Islet precursor cell (in vitro differentiated cells): ENCODE measurements around the gene ZFYVE21.

Experiments used
- DNase-seq: peaks from one replicate; pipeline ENCODE4 v3.0.0-alpha.2; 2018

ZFYVE21 gene

DNA sequence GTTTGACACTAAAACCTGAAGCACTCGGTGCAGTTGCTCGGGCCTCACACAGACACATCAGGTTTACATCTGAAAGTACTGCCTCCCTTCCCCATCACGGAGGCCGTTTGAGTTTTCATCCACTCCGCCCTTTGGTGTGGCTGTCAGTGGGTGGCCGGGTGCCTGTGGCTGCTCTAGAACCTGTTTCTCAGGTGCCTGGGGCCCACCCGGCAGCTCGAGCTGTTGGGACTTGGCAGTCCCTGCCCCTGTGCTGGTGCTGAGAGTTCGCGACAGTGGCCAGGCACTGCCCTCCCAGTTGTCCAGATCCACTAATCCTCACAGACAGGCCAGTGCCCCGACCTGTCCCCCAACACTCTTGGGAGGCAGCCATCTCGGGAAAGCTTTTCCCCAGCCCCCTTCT lies 22.7 kb upstream of the ZFYVE21 start:
- no peak for DNase-seq

GRCh38 chr14:103693515-103693914 lies 22.1 kb upstream of the ZFYVE21 start:
- no peak for DNase-seq

GRCh38 chr14:103694572-103695026 lies 21.0 kb upstream of the ZFYVE21 start:
- DNase-seq, result no peak

DNA sequence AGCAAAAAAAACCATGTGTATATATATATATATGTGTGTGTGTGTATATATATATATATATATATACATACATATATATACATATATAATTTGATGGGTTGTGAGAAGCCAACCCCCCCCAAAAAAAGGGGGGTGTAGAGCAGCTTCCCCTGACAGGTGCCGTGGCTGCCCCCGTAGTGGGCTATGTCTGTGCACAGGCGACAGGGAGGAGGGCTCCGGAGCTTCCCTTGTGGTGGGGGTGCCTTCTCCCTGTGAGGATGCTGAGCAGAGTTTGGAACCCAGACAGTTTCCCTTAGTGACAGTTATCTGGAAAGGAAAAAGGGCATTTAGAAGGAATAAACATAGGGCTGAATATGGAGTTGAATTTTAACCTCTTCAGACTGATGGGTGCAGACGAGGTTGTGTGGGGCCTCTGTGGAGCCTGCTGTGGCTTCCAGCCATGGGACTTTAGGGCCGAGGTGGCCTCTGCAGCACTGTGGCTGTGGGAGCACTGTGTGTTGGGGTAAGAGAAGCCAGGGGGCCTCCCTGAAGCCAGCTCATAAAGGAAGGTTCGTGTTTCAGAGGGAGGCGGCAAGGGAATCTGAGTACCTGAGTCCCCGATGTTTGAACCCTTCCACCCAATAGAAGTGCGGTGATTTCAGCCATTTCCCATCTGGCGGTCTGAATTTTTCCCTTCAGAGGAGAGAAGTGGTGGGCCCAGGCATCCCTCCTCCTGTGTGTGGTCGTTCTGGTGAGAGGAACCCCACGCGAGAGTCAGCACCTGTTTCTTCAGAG lies 20.1 kb upstream of the ZFYVE21 start:
- DNase-seq, result peak; percentile 41

GRCh38 chr14:103696070-103696402 lies 19.6 kb upstream of the ZFYVE21 start:
- DNase-seq, result no peak

DNA sequence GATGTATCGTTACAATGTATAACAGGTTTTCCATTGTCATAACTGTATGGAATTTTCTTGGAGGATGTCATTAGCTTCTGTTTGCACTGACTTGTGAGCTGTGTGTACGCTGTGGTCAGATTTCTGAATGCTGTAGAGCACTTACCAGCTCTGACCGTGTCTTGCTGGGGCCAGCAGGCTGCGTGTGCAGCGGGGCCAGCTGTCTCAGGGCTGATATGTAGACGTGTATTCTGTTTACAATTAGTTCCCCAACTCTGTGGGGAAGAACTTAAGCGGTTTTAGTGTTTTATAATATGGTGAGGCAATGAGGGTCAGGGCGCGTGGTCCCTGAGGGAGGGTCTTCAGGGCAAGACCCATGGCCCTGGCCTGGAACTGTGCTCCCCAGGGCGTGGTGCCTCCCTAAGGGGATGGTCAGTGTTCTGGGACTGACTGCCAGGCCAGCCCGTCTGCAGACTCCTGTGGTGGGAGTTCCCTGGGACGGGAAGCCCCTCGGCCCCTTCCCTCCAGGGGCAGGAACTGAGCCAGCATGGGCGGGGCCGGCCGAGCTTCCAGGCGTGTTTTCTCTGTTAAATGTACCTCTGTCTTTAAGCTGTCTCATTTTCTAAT lies 19.0 kb upstream of the ZFYVE21 start:
- peak; percentile 58 for DNase-seq

GRCh38 chr14:103697206-103697602 lies 18.4 kb upstream of the ZFYVE21 start:
- DNase-seq, result no peak

GRCh38 chr14:103697603-103698379 lies 17.8 kb upstream of the ZFYVE21 start:
- DNase-seq, result peak; percentile 47

GRCh38 chr14:103698380-103699260 lies 17.0 kb upstream of the ZFYVE21 start:
- peak; percentile 49 for DNase-seq

- DNase-seq, result no peak
These were observed 16.3 kb upstream of the ZFYVE21 start for GRCh38 chr14:103699261-103699661.

- DNase-seq, result peak; percentile 47
These were observed 15.5 kb upstream of the ZFYVE21 start for GRCh38 chr14:103699901-103700752.

DNA sequence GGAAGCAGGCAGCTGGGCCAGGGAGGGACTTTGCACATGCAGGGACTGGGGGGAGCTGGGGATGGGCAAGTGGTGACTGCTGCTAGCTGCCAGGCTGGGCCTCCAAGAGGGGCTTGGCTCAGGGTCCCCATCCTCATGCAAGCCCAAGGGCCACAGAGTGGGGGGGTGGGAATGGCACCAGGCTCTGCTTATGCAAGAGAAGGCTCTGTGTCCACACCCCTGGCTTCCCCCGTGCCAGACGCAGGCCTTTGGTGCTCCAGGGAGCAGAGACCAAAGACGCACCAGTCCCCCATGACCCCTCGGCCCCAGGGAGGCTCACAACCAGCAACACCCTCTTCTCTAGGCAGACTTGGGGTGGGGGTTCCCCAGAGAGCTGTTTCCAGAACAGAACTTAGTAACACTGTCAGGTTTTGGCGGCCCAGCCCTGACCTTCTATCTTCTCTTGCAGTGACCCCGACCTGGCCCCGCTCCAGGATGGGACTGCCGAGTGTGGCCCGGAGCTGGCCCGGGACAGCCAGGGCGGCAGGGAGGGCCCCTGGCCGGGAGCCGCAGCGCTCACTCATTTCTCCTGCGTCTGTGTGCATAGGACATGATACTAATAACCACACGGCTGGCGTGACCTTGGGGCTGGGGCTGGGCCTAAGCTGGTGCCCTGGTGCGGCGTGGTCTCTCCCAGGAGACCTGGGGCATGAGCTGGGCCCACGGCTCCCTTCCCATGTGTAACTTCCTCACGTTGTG lies 14.7 kb upstream of the ZFYVE21 start:
- DNase-seq, result peak; percentile 55

GRCh38 chr14:103702095-103702494 lies 13.5 kb upstream of the ZFYVE21 start:
- no peak for DNase-seq

DNA sequence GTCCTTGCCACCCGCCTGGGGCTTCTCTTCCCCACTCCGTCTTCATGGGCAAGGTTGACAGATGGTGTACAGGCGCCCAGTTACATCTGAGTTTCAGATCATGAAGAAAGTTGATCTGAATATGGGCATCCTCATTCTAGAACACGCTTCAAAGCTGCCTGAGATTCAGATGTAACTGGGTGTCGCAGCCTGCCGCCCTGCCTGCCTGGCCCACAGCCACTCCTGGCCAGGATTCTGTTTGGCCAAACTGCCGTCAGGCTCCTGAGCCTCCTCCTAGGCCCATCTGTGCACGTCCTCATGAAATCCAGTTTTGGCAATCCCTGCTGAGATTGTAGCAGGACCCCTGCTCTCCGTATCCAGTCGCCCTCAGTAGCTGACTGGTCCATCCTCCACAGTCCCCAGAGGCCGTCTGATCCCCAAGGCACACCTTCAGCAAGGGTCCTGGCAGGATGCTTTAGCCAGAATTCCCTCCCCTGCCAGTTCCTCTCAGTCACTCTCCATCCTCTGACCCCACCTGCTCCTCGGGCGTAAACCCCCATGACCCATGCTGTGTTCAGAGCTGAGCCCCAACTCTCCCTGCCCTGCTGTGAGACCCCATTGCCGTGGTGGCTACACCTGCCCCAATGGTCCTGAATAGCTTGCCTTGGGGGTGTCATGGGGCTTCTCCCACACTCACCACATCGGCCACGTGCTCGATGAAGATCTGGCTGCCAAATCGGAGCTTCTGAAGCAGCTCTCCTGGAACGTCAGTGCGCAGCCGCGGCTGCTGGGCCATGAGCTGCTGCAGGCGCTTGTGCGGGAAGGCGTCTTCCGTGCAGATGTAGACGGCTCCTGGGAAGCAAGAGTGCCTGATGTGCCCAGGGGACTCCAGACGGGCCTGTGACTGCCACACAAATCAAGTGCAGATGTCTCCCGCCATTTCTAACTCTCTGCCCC lies 12.8 kb upstream of the ZFYVE21 start:
- no peak for DNase-seq

GRCh38 chr14:103703433-103704385 lies 11.9 kb upstream of the ZFYVE21 start:
- no peak for DNase-seq

- DNase-seq, result no peak
These were observed 10.9 kb upstream of the ZFYVE21 start for GRCh38 chr14:103704708-103705107.

DNA sequence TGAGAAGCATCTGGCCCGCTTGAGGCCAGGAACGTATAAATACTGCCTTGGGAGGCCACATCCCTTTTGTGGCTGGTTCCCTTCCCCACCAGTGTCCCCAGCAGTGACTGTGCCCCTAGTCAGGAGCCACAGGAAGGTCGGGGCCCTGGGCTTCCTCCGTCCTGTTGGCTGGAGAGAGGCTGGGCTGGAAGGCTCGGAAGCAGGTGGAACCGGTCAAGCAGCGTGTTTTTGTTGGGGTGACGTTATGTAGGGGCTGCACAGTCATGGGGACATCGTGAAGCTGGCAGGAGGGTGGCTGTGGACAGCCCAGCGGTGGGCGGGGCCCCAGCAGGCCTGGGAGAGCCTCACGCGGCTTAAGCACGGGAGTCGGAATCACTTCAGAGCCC lies 10.5 kb upstream of the ZFYVE21 start:
- no peak for DNase-seq

GRCh38 chr14:103705504-103706284 lies 9.9 kb upstream of the ZFYVE21 start:
- no peak for DNase-seq
